ENCODE results near the gene SUDS3.

DNA sequence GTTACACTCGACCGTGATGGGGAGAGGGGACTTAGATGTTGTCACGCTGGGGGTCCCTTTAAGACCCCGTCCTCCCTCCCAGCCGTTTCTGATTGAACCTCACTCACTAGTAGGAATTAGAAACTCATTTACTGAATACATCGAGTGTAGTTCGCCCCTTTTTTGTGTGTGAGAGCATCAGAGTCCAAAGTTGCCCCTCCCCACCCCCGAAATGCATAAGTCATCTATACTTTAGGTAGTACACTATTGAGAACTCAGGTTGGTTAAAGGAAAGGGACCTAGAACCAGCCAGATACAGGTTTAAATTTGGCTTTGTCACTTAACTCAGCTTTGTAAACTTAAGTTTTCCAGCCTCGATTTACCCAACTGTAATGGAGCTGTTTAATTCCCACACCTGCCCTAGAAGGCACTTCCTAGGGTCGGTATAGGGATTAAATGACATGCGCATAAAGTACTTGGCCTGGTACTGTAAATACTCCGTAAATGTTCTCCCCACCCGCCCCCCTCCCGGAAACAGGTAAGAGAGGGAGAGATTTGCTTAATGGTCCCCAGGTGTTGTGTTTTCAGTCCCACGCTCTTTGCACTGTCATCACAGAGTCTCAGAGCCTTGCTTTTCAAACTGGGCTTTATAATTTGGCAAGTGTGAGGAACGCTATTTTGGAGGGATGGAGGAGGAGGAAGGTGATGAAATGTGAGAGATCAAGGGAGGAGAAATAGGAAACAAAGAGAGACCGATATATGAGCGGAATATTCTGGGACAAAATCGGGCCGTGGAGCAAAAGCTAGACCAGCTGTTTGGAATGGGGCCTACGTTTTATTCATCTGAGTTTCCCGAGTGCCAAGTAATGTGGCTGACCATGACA, 897 bp downstream of the SUDS3 start:
- TF ChIP-seq, protein P1, sequence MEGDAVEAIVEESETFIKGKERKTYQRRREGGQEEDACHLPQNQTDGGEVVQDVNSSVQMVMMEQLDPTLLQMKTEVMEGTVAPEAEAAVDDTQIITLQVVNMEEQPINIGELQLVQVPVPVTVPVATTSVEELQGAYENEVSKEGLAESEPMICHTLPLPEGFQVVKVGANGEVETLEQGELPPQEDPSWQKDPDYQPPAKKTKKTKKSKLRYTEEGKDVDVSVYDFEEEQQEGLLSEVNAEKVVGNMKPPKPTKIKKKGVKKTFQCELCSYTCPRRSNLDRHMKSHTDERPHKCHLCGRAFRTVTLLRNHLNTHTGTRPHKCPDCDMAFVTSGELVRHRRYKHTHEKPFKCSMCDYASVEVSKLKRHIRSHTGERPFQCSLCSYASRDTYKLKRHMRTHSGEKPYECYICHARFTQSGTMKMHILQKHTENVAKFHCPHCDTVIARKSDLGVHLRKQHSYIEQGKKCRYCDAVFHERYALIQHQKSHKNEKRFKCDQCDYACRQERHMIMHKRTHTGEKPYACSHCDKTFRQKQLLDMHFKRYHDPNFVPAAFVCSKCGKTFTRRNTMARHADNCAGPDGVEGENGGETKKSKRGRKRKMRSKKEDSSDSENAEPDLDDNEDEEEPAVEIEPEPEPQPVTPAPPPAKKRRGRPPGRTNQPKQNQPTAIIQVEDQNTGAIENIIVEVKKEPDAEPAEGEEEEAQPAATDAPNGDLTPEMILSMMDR (optimal IDR thresholded peaks at IDR 0.05 in 1 of 3, IDR thresholded peaks at IDR 0.05 in 1 of 3, conservative IDR thresholded peaks at IDR 0.05 in 1 of 3; ENCODE audit: extremely low read depth in 1 of 3, insufficient read depth in 2 of 3, low read length in 3 of 3), result no peak
- no peak for TF ChIP-seq EZH2 (IDR thresholded peaks at IDR 0.05; ENCODE audit: low read length)

Data from keratinocyte (primary cell).